SH-SY5Y (cell line): ENCODE data around the gene PROM2.

ENCODE experiments used
- GATA2 ChIP-seq: IDR thresholded peaks from 2 replicates; pipeline ENCODE4 v1.6.1; 2011; ENCODE audit warnings: mild to moderate bottlenecking, low read depth, low read length
- GATA3 ChIP-seq: IDR thresholded peaks from 2 replicates; pipeline ENCODE4 v1.6.1; 2011; ENCODE audit warnings: low read depth, mild to moderate bottlenecking, low read length, moderate library complexity

PROM2 gene

DNA sequence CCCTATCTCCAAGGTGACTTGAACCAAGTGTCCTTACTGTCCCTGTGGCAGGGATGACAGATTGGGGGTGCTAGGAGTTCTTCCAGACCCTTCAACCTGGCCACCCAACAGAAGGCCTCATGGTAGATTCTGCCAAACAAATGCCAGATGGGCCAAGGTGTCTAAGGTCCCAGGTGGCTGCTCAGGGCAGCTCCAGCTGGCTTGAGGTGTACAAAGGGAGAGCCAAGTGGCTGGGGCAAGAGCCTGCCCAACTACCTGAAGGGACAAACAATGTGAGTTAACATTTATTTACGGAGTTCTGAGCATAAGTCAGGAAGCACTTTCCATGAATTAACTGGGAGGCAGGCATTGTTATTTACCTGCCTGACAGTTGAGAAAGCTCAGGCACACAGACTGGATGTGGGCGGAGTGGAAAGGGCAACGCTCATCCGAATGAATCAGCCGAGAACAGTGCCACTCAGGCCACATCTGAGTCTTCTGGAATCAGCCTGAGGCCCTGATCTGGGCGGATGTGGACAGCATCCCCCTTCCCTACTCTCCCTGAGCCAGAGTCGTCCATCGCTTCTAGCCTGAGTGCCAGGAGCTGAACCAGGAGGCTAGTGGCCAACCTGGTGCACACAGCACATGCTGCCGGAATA lies 18.5 kb downstream of the PROM2 start:
- TF ChIP-seq GATA3 (no peak), GATA2 (no peak)

- TF ChIP-seq GATA2 (no peak), GATA3 (no peak)
Observed at GRCh38 chr2:95294579-95295250, 20.5 kb downstream of the PROM2 start.

- no peak for TF ChIP-seq GATA3
- no peak for TF ChIP-seq GATA2
Observed at GRCh38 chr2:95295376-95295775, 21.1 kb downstream of the PROM2 start.

- TF ChIP-seq GATA3 (no peak), GATA2 (no peak)
Observed at GRCh38 chr2:95296011-95296410, 21.8 kb downstream of the PROM2 start.

DNA sequence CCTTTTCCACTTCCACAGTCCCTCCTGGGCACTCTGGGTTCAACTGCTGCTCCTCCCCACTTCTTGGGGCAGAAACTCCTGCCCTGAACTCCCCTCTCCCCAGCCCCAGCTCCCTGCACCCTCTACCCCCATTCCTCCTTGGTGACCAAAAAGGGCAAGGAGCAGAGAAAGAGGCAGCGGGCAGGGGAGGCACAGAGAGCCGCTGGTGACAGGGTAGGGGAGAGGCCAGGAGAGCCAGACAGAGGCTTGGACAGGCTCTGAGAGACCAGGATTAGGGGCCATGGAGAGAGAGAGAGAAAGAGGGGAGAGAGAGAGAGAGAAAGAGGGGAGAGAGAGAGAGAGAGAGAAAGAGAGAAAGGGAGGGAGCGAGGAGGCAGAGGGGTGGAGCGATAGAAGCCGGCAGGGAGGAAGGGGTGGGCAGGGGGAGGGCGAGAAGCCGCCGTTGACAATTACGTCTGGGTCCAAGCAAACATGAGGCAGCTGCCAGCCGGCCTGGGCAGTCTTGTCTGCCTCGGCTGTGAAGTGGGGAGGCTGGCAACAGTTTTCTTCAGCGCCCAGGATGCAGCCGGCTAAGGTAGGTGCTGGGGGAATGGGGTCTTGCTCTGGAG lies 22.7 kb downstream of the PROM2 start, which contains the start of gene KCNIP3:
KCNIP3 (plus strand) TSS at position 468 of the 608 bp plus-strand sequence; CDS start at position 560, 92 bp downstream.
- TF ChIP-seq GATA2 (no peak), GATA3 (no peak)

DNA sequence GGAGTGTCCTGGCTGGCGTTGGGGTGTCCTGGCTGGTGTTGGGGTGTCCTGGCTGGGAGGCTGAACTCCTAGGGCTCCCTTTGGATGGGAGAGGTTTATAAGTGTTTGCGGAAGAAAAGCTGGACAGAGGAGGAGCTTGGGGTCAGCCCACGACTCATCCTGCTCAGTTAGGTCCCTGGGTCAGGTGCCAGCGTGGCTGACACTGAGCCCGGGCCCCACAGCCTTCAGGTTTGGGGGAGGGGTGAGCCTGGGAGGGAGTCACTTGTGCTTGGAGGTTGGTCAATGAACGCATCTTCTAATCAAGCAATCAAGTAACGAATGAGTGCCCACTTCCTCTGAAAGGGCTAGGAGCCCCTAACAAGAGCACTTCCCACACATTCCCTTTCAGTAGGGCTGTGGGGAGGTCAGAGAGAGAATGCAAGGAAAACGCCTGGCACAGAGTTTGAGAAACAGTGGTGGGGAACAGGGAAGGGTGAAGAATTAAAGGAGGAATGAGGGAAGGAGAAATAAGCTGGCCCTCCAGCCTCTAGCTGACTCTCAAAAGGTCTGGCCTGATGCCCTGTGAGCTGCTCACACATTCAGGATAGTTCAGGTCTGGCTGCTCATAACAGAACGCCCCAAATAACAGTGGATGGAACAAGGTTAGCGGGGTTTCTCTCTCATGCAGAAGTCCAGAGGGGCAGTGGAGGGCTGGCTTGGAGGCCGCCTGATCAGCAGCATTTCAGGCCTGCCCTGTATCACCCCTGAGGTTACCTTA lies 23.6 kb downstream of the PROM2 start:
- TF ChIP-seq GATA2: no peak
- TF ChIP-seq GATA3: no peak

DNA sequence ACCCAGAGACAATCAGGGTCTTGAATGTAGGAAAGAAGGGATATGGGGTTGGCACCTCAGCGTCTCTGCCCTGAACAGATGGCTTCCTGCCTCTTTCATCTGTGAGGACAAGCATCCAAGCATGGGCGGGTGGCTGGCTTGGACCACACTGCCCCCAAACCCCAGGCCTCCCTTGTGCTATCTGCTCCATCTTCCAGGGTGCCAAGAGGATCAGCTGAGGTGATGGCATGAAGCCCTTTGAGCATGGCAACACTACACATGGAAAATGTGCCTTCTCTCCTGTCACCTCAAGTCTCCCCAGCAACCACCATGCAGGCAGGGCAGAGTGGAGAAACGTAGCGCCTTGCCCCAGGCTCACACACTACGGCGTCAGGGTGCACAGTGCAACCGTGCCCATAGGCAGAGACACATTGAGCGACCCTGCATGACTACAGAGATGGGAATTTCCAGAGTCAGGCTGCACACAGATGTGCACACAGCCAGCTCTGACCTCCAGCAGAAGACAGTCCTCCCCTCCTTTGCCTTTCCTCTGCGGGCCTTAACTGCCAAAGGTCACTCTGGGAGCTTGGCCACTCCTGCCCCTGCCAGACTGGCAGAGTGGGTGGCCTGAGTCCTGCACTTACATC lies 24.4 kb downstream of the PROM2 start:
- no peak for TF ChIP-seq GATA3
- no peak for TF ChIP-seq GATA2

GRCh38 chr2:95299961-95300360 lies 25.7 kb downstream of the PROM2 start:
- TF ChIP-seq GATA3 (no peak), GATA2 (no peak)

DNA sequence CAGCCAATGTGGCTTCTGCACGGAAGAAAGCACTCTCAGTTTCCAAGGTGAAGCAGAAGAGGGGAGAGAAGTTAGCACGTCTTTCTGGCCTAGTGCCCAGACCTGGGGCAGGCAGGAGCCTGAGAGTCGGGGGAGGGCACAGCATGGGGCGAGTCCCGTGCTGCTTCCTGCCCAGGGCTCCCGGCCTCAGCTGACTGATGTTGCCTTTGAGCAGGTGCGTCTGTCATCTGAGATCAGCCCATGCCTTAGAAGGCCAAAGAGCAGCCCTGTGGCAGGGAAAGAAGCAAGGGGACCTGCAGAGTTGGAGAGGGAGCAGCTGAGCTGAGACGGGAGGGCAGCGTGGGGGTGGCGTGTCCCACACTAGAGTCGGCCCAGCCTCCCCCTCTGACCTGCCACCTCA lies 26.2 kb downstream of the PROM2 start:
- TF ChIP-seq GATA3 (no peak), GATA2 (no peak)

DNA sequence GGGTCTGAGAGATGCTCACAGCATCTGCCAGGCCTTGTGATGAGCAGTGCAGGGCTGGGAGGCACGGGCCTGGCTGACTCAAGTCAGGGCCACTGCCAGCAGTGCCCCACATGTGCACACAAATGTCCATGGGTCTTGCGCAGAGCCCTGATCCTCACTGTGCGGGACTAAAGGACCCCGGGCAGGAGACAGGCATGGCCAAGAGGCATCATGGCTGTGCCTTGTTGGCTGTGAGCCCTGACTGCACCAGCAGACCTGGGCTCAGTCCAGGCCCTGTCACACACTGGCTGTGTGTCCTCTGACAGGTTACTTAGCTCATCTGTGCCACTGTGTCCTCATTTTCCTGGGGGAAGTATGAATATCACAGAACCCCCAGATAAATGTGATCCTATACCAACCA lies 26.9 kb downstream of the PROM2 start:
- no peak for TF ChIP-seq GATA2

GRCh38 chr2:95301876-95302641 lies 27.8 kb downstream of the PROM2 start:
- TF ChIP-seq GATA3: no peak
- no peak for TF ChIP-seq GATA2

GRCh38 chr2:95303191-95303919 lies 29.1 kb downstream of the PROM2 start:
- TF ChIP-seq GATA2 (peak; percentile 74), GATA3 (no peak)

GRCh38 chr2:95305380-95306061 lies 31.3 kb downstream of the PROM2 start:
- TF ChIP-seq GATA2 (no peak), GATA3 (no peak)
